Measurements from ENCODE around the gene INTS3.
A peak's percentile ranks its signal among the peaks of the same experiment; 100 is the strongest.
"Not testable (repeated sequence)": the region's sequence is repeated elsewhere in the genome, so short reads cannot be mapped to it uniquely, and the experiment has no call there.

The INTS3 gene

DNA sequence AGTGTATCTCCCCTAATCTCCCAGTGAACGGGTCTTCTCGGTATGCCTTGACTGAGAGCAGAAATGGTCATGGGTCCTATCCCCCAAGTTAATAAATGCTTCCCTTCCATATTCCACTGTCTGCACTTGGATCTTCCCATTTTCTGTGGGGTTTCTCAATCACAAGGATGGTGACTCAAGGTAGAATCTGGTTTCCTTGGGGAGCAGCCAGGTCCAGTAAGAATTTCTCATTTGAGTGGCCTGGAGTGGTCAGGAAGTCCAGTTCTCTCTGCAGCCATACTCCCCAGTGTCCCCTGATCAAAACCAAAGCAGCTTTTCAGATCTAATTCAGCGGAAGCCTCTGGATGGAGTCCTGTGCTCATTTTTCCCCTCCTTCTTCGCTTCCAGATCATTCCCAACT is 32.6 kb downstream of the INTS3 start:
- DNase-seq = no peak

GRCh38 chr1:153763365-153764225 is 35.7 kb downstream of the INTS3 start:
- DNase-seq = no peak

GRCh38 chr1:153764310-153764709 is 36.5 kb downstream of the INTS3 start:
- DNase-seq = no peak

DNA sequence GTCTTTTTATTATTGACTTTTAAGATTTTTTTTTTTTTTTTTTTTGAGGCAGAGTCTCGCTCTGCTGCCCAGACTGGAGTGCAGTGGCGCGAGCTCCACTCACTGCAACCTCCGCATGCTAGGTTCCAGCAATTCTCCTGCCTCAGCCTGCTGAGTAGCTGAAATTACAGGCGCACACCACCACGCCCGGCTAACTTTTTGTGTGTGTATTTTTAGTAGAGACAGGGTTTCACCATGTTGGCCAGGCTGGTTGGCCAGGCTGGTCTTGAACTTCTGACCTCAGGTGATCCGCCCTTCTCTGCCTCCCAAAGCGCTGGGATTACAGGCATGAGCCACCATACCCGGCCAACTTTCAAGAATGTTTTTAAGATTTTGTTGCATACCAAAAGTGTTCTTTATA is 38.8 kb downstream of the INTS3 start:
- not testable (repeated sequence) for DNase-seq

DNA sequence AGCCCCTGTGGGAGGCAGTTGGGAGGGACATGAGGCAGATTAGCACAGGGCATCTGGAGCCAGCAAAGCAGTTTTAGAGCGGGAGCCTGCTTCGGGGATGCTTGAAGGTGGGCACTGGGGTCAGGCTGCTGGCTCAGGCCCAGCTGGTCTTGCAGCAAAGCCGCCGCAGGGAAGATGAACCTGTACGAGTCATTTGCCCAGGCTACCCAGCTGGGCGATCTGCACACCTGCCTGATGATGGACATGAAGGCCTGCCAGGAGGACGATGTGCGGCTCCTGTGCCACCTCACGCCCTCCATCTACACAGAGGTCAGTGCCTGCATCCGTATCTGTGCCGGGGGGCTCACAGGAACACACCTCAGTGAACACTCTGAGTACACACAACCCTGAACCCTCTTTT is 39.7 kb downstream of the INTS3 start:
- DNase-seq = no peak

DNA sequence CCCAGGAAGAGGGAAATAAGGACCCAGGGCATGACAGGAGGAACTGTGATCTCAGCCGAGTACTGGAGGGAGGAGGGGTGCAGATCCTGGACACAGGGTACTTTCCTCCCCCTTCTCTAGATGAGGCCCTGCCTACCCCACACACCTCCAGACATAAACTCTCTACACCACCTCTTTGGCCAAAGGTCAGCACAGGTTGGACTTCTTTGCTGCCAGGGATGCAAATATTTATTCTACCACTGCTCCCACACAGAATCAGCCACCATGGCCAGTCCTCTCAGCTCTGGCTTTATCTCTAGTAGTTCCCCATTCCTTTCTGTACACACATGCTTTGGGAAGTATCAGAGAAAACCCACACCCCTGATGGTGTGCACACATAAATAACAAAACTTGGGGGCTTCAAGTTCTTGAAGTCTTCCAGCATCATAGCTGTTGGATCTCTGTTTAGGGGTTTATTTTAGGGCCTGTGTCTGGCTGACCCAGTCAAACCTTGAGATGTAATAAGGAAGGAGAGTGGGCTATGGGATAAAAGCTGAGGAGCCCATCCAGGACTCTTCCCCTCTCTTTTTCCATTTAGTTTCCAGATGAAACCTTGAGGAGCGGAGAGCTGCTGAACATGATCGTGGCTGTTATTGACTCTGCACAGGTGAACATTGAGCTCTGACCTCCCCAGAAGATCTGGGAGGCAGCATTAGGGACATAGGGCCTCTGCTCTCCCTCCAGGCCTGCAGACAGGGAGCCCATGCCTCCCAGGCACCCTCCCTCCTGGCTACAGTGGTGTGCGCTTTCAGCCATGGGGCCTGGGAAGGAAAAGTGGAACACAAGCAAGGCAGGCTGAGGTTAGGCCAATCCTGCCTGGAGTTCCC is 40.7 kb downstream of the INTS3 start:
- no peak for DNase-seq

GRCh38 chr1:153769221-153769620 is 41.4 kb downstream of the INTS3 start:
- no peak for DNase-seq

- DNase-seq = peak; percentile 37
These were observed 42.9 kb downstream of the INTS3 start for GRCh38 chr1:153770797-153771196.

DNA sequence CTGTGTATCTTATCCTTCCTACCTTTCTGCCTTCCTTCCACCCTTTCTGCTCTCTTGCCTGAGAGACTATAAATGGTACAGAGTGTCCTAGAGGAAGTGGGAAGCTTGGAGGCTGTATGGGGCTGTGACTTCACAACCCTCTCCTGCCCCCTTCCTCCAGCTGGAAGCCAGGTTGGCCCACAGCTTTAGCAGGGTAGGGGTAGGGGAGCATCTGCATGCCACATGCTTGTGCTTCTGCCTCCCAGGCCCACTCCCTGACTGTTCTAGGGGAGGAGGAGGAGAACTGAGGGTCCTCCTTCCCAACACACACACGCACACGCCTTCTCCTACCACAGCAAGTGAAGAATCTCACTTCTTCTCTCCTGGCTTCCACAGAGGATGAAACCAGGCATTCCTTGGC is 43.4 kb downstream of the INTS3 start:
- no peak for DNase-seq

DNA sequence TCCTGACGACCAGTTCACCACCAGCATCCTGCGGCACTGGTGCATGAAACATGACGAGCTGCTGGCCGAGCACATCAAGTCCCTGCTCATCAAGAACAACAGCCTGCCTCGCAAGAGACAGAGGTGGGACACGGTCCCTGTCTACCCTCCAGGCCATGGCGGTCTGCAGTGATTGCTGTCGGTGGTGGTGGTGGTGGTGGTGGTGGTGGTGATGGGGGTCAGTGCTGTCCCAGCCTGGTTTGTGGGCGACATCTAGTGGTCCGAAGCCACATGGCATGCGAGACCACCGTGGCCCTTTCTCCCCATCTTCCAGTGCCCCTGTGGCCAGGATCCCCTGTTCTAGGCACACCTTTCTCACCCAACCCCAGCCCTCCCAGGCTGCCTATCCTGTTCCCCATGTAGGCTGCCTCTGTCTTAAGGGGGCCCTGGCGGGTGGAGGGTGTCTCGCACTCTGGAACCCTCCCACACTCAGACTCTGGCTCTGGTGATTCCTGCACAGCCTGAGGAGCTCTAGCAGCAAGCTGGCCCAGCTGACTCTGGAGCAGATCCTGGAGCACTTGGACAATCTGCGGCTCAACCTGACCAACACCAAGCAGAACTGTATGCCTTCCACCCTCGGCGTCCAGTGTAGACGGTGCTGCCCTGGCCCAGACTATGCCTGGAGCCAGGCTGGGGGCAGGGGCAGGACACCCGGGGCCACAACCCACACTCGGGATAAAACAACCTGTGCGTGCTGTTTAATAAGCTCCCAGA is 44.2 kb downstream of the INTS3 start:
- DNase-seq = no peak

GRCh38 chr1:153773096-153773921 is 45.5 kb downstream of the INTS3 start:
- DNase-seq = peak; percentile 86

- DNase-seq = peak; percentile 47
These were observed 46.3 kb downstream of the INTS3 start for GRCh38 chr1:153774026-153774595.

DNA sequence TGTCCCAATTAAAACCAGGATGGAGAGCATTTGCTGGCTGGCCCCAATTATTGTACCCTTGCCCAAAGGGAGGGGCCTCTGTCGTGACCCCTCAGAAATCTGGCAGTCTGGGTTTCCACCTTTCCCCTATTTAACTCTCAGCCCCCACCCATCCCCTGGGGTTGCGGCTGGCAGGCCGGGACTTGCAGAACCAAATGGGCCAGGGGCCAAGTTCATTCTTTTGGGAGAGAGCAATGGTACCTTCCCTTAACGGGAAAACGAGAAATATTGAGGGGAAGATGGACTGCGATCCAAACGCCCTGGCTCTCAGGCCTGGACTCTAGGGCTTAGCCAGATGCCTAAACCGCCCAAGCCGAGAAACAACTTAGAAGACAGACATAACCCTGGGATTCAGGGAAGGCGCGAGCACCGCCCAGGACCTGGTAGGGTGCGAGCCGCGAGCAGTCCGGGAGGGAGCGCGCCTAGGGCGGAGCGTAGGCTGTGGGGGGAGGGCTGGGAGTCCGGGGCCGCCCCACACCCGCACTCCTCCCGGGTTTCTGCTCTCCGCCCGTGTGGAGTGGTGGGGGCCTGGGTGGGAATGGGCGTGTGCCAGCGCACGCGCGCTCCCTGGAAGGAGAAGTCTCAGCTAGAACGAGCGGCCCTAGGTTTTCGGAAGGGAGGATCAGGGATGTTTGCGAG is 47.1 kb downstream of the INTS3 start, which contains the start of gene SLC27A3:
Gene SLC27A3, plus strand, starts transcription at position 628 of the 678 bp plus-strand sequence. CDS start 91 bp downstream, outside the sequence.
- no peak for DNase-seq

DNA sequence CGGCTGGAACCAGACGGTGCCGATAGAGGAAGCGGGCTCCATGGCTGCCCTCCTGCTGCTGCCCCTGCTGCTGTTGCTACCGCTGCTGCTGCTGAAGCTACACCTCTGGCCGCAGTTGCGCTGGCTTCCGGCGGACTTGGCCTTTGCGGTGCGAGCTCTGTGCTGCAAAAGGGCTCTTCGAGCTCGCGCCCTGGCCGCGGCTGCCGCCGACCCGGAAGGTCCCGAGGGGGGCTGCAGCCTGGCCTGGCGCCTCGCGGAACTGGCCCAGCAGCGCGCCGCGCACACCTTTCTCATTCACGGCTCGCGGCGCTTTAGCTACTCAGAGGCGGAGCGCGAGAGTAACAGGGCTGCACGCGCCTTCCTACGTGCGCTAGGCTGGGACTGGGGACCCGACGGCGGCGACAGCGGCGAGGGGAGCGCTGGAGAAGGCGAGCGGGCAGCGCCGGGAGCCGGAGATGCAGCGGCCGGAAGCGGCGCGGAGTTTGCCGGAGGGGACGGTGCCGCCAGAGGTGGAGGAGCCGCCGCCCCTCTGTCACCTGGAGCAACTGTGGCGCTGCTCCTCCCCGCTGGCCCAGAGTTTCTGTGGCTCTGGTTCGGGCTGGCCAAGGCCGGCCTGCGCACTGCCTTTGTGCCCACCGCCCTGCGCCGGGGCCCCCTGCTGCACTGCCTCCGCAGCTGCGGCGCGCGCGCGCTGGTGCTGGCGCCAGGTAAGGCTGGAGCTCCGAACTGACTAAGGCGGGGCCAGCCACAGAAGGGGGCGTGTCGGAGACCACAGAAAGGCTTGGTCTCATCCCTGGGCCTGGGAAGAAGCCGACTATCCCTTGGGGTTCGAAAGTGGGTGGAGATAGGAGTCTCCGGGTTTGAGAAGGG is 47.8 kb downstream of the INTS3 start:
- peak; percentile 72 for DNase-seq

DNA sequence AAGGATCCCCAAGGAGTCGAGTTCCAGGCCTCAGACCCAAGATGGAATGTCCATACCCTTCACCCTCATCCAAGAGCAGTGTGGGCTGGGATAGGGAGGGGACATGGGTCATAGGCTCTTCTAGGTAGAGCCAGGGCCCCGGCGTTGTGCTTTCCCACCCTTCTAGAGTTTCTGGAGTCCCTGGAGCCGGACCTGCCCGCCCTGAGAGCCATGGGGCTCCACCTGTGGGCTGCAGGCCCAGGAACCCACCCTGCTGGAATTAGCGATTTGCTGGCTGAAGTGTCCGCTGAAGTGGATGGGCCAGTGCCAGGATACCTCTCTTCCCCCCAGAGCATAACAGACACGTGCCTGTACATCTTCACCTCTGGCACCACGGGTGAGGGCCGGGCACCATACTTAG is 48.5 kb downstream of the INTS3 start:
- no peak for DNase-seq

- no peak for DNase-seq
These were observed 49.1 kb downstream of the INTS3 start for GRCh38 chr1:153776845-153777370.

GRCh38 chr1:153777648-153778047 is 49.8 kb downstream of the INTS3 start:
- no peak for DNase-seq

GRCh38 chr1:153778051-153778823 is 50.4 kb downstream of the INTS3 start:
- no peak for DNase-seq
